SU-DHL-6 (cell line): ENCODE measurements around the gene TP53RK.

ENCODE experiments used
- H2AFZ ChIP-seq: fragments of 200-600 bp; sonication (generic); 2 replicates; pipeline ENCODE4 v1.6.1; 2014; ENCODE audit warnings: low read depth, mild to moderate bottlenecking, moderate library complexity, mixed read lengths, antibody characterized with exemption, low read length; ENCODE audit not compliant: severe bottlenecking
- H3F3A ChIP-seq: fragments of 200-600 bp; shearing (Covaris generic); 2 replicates; pipeline ENCODE4 v1.6.0; 2016; ENCODE audit warnings: antibody characterized with exemption, mild to moderate bottlenecking; ENCODE audit not compliant: insufficient read depth
- H3K27ac ChIP-seq: fragments of 200-600 bp; sonication (generic); 2 replicates; pipeline ENCODE4 v1.5.1; 2016; ENCODE audit warnings: low read depth, mild to moderate bottlenecking, low read length, moderate library complexity, mixed read lengths
- H3K27me3 ChIP-seq: fragments of 200-600 bp; sonication (generic), shearing (Covaris generic); 2 replicates; pipeline ENCODE4 v1.6.0; 2014; ENCODE audit warnings: mild to moderate bottlenecking, low read length
- H3K36me3 ChIP-seq: fragments of 200-600 bp; sonication (generic); 2 replicates; pipeline ENCODE4 v1.6.1; 2014; ENCODE audit warnings: mild to moderate bottlenecking, low read length, mixed read lengths
- H3K4me2 ChIP-seq: fragments of 300-600, 200-600 bp; shearing (Covaris generic), sonication (generic); 2 replicates; pipeline ENCODE4 v1.6.0; 2014; ENCODE audit warnings: low read length, low read depth, mild to moderate bottlenecking; ENCODE audit not compliant: poor library complexity, severe bottlenecking
- H3K4me3 ChIP-seq: fragments of 200-600 bp; sonication (generic); 2 replicates; pipeline ENCODE4 v1.5.1; 2014; ENCODE audit warnings: antibody characterized with exemption, low read length, mild to moderate bottlenecking, mixed read lengths; ENCODE audit not compliant: insufficient read depth, poor library complexity, severe bottlenecking
- H3K79me2 ChIP-seq: fragments of 200-600 bp; sonication (generic); 2 replicates; pipeline ENCODE4 v1.6.1; 2014; ENCODE audit warnings: mild to moderate bottlenecking, low read length, moderate library complexity; ENCODE audit not compliant: insufficient read depth
- H3K9ac ChIP-seq: fragments of 200-600 bp; sonication (generic); 2 replicates; pipeline ENCODE4 v1.7.0; 2014; ENCODE audit warnings: mild to moderate bottlenecking, low read length
- H3K9me2 ChIP-seq: fragments of 200-600 bp; sonication (generic); replicated peaks from 2 replicates; pipeline ENCODE4 v1.6.1; 2014; ENCODE audit warnings: low read length; ENCODE audit not compliant: insufficient read depth
- H3K9me3 ChIP-seq: fragments of 200-600 bp; sonication (generic); 2 replicates; pipeline ENCODE4 v1.6.1; 2014; ENCODE audit warnings: low read length, mixed read lengths; ENCODE audit not compliant: insufficient read depth
- H4K20me1 ChIP-seq: fragments of 200-600 bp; sonication (generic); 2 replicates; pipeline ENCODE4 v1.6.1; 2014; ENCODE audit warnings: low read depth, mild to moderate bottlenecking, antibody characterized with exemption, low read length, moderate library complexity, mixed read lengths
- EZH2phosphoT487 ChIP-seq: fragments of 200-600 bp; sonication (generic), shearing (Covaris generic); conservative IDR thresholded peaks from 2 replicates; pipeline ENCODE4 v1.6.1; 2018; ENCODE audit warnings: mild to moderate bottlenecking, antibody characterized with exemption, low read length, moderate library complexity, mixed read lengths
- TF ChIP-seq, protein P1 (sequence below): fragments of 200-600 bp; sonication (generic); IDR thresholded peaks from one replicate; pipeline ENCODE4 v1.5.1; 2017; ENCODE audit warnings: antibody characterized with exemption, mild to moderate bottlenecking, low read length, moderate library complexity; ENCODE audit not compliant: insufficient read depth, poor library complexity, severe bottlenecking

TP53RK gene

DNA sequence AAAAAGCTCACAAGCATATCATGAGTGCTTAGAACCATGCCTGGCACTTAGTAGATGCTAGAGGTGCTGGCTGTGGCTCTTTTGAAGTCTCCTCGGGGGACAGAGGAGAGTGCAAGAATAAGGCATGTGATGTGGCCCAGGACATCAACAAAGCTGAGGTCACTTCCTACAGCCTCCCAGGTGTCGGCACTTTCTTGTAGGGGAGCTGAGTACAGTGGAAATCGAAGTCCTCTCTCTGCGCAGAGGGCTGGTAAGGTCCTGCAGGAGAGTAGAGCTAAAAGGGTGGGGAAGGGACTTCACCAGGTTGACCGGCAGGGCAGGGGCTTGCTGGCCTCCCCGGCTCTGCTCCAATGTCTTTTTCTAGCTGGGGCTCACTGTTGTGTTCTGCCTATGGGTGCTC is 49.2 kb downstream of the TP53RK start:
- H3K9me2 ChIP-seq: no peaks in the 10 kb centered on the region
- no peak overlapping the region for H3K4me2 ChIP-seq
- H3K9ac ChIP-seq: no peak overlapping the region
- H3F3A ChIP-seq: no peaks in the 10 kb centered on the region
- H3K9me3 ChIP-seq: no peaks in the 10 kb centered on the region
- H3K4me3 ChIP-seq: no peak overlapping the region
- H3K79me2 ChIP-seq: no peaks in the 10 kb centered on the region
- H3K27me3 ChIP-seq: no peaks in the 10 kb centered on the region; the same call in 1 of the 2 replicates
- H3K27ac ChIP-seq: no peak overlapping the region
- TF ChIP-seq, protein P1, sequence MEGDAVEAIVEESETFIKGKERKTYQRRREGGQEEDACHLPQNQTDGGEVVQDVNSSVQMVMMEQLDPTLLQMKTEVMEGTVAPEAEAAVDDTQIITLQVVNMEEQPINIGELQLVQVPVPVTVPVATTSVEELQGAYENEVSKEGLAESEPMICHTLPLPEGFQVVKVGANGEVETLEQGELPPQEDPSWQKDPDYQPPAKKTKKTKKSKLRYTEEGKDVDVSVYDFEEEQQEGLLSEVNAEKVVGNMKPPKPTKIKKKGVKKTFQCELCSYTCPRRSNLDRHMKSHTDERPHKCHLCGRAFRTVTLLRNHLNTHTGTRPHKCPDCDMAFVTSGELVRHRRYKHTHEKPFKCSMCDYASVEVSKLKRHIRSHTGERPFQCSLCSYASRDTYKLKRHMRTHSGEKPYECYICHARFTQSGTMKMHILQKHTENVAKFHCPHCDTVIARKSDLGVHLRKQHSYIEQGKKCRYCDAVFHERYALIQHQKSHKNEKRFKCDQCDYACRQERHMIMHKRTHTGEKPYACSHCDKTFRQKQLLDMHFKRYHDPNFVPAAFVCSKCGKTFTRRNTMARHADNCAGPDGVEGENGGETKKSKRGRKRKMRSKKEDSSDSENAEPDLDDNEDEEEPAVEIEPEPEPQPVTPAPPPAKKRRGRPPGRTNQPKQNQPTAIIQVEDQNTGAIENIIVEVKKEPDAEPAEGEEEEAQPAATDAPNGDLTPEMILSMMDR: no peak
- TF ChIP-seq EZH2phosphoT487: no peak
- H2AFZ ChIP-seq: no peak overlapping the region
- H4K20me1 ChIP-seq: no peaks in the 10 kb centered on the region
- H3K36me3 ChIP-seq: no peaks in the 10 kb centered on the region

DNA sequence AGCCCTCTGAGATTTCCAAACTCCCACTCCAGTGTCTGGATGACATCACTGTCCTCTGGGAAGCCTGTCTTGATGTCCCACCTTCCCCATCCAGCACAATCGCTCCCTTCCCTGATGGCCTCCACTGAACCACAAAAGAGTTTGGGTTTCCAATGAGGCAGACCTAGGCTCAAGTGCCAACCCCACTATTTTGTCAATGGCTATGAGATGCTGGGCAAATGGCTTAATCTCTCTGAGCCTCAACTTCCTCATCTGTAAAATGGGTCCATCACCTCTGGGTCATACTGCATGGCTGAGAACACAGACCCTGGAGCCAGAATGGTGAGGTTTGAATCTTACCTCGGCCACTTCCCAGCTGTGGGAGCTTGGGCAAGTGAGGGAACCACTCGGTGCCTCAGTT is 49.7 kb downstream of the TP53RK start:
- H3K27me3 ChIP-seq: no peaks in the 10 kb centered on the region; the same call in 1 of the 2 replicates
- no peaks in the 10 kb centered on the region for H3K79me2 ChIP-seq
- no peaks in the 10 kb centered on the region for H3F3A ChIP-seq
- H3K9ac ChIP-seq: no peak overlapping the region
- H3K27ac ChIP-seq: no peak overlapping the region
- no peaks in the 10 kb centered on the region for H3K9me3 ChIP-seq
- H3K4me2 ChIP-seq: no peak overlapping the region
- no peaks in the 10 kb centered on the region for H4K20me1 ChIP-seq
- TF ChIP-seq EZH2phosphoT487: no peak
- TF ChIP-seq, protein P1: no peak
- H3K9me2 ChIP-seq: no peaks in the 10 kb centered on the region
- no peak overlapping the region for H2AFZ ChIP-seq
- no peaks in the 10 kb centered on the region for H3K36me3 ChIP-seq
- H3K4me3 ChIP-seq: no peak overlapping the region

DNA sequence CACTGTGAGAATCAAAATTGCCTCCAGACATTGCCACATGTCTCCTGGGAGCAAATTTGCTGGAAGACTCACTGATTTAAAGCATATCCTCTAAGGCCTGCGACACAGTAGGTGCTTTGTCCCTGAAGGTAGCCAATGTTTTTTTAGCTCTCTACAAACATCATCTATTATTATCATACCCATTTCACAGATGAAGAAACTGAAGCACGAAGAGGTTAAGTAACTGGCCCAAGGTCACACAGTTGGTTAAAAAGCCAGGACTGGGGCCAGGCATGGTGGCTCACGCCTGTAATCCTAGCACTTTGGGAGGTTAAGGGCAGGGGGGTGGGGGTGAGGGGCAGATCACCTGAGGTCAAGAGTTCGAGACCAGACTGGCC is 50.4 kb downstream of the TP53RK start:
- no peaks in the 10 kb centered on the region for H3F3A ChIP-seq
- H3K27ac ChIP-seq: no peak overlapping the region
- no peaks in the 10 kb centered on the region; the same call in 1 of the 2 replicates for H3K27me3 ChIP-seq
- no peak overlapping the region for H3K4me3 ChIP-seq
- no peak overlapping the region for H3K4me2 ChIP-seq
- H2AFZ ChIP-seq: no peak overlapping the region
- no peaks in the 10 kb centered on the region for H3K9me3 ChIP-seq
- no peak for TF ChIP-seq EZH2phosphoT487
- TF ChIP-seq, protein P1: no peak
- no peaks in the 10 kb centered on the region for H3K9me2 ChIP-seq
- H3K9ac ChIP-seq: no peak overlapping the region
- no peaks in the 10 kb centered on the region for H3K36me3 ChIP-seq
- H3K79me2 ChIP-seq: no peaks in the 10 kb centered on the region
- H4K20me1 ChIP-seq: no peaks in the 10 kb centered on the region
